Middle frontal gyrus (tissue), 1 donor: ENCODE data around the gene SLC9A7.

Source experiments
- DNase-seq: peaks from one replicate; pipeline ENCODE4 v3.0.0-alpha.2; 2015; ENCODE audit warnings: low spot score; ENCODE audit errors: extremely low spot score

Gene SLC9A7

DNA sequence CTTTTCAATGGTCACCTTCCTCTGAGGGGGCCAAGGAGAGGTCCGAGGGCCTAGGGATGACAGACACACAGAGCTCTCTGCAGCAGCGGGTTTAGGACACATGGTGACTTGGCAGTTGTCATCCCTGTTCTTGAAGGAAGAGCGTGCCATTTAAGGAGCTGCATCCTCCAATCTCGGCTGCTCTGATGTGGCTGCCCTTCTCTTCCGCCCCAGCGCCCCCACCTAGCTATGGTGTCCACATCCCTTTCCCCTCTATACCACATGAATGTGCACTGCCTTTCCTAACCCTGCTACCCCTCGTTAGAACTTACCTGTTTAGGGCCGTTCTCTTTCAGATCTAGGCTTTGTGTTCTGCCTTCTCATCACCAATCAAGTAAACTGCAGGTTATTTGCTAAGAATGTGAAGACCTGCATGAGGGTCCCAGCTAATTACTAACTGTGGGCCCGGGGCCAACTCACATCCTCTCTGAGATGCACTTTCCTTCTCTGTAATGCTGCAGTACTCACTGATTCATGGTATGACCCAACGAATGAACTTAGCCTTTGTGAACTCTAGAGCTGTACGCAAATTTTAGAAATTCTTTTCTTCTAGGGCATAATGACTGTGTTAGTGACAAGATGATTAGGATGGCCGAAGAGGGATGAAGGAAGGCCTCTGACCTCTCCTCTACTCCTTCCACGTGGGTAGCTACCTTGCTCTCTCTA, 147.1 kb downstream of the SLC9A7 start:
- no peak for DNase-seq

DNA sequence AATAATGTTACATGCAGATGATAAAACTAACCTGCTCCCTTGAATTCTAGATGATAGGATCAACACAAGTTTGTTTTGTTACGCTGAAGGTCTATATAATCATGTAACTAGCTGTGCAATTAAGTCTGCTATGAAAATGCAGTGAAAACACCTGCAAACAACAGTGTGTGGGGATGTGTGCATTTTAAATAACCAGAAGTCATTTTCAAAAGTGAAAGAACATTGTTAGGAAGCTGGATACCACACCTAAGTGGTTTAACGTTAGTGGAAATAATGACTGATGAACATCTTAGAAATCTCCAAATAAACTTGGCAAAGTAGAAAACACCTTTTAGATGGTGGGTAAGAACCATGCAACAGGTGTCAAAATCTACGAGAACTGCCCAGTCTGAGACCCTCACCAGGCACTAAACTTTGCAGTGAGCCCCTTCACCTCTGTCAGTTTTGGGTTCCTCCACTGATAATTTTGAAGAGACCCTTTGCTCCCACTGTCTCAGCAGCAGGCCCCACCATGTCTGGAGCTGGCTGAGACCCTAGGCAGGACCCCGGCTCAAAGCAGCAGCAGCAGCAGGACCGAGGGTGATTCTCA, 148.8 kb downstream of the SLC9A7 start:
- DNase-seq: no peak

DNA sequence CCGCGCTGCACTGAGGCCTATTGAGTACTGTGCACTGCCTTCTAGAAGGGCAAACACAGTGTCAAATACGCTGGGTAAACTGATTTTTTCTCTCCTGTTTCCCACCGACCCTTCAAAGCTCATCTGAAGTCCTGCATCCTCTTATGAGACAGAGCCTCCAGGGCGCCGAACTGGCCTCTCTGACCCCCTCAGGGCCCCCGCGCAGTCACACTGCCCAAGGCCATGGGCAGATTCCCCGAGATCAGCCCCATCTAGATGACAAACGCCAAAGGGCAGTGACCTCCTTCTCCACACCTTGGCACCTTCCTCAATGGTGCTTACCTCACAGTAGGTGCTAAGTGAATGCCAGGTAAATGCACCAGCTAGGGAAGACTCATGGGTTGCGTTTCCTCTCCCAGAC, 151.0 kb downstream of the SLC9A7 start:
- DNase-seq: no peak

DNA sequence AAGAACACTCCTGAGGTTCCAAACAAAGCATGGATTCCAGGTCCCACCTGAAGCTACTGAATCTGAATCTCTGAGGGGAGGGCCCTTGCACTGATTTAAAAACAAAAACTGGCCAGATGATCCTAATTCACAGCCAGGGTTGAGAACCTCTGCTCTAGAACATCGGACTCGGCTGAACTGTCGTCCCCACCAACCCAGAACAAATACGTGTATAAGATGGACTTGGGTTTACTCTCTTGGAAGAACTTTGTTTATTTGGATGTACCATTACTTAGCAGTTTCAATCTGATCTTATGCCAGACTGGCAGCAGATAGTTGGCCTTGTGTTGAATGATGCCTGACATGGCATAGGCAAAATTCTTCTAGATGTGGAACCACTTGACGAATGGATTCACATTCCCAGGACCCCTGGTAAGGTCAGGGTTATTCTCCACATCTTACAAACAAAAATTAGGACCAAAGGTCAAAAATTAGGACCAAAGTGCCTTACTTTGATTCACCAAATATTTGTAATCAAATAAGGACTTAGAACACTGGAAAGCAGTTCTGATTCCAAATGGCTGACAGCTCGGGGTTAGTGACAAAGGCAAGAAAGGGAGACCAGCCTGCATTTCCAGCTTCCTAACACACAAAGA, 156.3 kb downstream of the SLC9A7 start:
- DNase-seq: no peak

DNA sequence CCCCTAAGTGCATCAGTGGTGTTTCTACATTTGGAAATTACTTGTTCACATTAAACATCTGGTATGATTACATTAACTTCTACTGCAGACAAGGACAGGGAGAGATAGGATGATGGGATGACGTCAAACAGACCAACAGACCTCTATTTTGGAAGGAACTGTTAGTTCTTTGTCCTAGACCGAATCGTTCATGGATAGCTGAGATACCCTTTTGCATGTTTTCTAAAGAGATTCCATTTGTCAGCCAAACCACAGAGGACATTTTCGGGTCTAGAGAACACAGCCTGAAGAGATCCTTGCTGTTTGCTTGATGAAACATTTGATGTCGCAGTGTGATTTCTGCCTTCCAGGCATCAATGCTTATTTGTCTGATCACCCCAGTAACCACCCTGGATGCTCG, 157.6 kb downstream of the SLC9A7 start:
- no peak for DNase-seq

GRCh38 chrX:46599051-46599560, 159.8 kb downstream of the SLC9A7 start:
- DNase-seq: no peak

DNA sequence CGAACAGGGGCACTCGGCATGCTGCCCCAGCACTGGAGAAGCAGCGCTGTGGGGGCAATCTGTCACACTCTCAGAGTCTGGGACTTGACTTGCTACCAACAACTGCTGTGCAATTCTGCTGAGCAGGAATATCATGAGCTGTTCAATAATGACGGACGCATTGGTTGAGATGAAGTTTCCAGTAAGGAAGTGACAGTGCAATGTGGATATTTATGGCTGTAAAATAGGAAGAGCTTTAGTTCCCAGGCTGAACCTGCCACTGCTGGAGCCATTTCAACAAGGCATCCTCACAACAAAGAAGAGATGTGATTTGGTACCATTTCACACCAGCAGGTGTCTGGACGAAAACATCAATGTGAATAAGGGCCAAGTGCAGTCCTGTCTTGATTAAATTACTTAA, 161.1 kb downstream of the SLC9A7 start:
- DNase-seq: no peak

GRCh38 chrX:46597208-46597607, 161.7 kb downstream of the SLC9A7 start:
- DNase-seq: no peak

- no peak for DNase-seq
These were observed 163.8 kb downstream of the SLC9A7 start for GRCh38 chrX:46595084-46595483.

- no peak for DNase-seq
These were observed 168.8 kb downstream of the SLC9A7 start for GRCh38 chrX:46589977-46590723.

DNA sequence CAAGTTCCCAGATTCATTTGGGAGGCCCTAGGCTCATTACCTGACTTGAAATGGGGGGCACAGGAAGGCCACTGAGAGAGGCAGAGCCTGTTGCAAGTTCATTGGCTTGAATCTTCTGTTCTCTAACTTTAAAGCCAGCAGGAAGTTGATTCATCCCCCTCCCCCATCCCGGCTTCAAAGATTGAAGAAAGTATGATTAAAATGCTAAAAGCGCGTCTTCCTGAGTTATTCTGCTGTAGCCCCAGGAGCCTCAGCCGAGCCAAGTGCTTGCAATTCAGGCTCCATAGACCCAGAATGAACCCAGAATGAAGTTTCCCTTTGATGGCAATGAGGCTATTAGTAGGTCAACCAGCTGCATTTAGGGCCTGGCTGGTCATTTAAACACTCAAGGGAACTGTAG, 170.7 kb downstream of the SLC9A7 start:
- DNase-seq: no peak

- DNase-seq: no peak
These were observed 171.2 kb downstream of the SLC9A7 start for GRCh38 chrX:46587753-46588171.

- DNase-seq: no peak
These were observed 171.8 kb downstream of the SLC9A7 start for GRCh38 chrX:46587158-46587557.

DNA sequence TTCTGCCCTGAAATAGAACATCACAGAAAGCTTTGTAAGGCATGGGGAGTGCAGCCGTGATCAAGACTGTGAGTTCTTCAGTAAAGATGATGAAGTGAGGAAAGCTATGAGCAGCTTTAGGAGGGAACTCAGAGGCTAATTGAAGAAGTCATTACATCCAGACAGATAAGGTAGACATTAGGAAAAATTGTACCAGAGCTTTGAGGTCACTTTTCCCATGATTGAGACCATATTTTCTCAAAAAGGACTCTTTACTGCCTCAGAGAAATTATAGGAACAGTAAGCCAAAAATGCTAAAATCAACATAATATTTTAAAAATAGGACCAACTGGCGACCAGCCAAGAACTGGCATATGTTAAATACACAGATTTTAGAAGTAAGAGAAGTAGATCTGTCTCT, 174.2 kb downstream of the SLC9A7 start:
- DNase-seq: no peak

DNA sequence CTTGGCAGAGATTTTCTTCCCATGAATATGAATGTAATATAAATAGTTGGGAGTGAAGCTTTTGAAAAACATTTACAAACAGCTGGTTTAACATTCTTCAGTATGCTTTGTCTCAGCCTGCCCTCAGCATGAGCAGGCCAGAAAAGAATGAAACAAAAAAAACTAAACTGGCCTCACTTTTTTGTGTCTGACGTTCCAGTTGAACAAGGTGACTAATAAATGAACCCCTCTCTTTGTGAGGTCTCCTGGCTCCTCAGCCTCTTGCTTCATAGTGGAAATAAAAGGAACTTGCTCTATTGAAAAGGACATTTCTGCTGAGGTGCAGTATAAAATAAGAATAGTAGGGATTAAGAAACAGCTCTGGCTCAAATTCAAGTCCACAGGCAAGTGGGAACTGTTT, 176.0 kb downstream of the SLC9A7 start:
- DNase-seq: no peak

DNA sequence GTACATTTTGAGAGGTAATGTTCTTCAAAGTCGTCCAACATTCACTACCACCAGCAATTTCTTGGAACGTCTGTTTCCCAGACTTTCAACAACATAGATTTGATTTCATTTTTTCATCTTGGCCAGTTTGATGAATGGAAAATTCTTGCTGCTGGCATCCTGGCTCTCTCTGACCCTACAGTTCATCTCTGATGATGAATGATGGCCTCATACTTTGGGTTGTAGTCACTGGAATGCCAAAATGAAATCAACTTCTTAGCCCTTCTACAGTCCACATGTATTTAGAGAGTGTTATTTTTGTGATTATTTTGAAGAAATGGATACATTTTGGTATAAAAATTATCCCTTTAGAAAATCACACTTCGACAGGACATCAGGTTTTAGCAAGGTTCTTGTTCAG, 176.6 kb downstream of the SLC9A7 start:
- DNase-seq: no peak

GRCh38 chrX:46580613-46581012, 178.3 kb downstream of the SLC9A7 start:
- no peak for DNase-seq

DNA sequence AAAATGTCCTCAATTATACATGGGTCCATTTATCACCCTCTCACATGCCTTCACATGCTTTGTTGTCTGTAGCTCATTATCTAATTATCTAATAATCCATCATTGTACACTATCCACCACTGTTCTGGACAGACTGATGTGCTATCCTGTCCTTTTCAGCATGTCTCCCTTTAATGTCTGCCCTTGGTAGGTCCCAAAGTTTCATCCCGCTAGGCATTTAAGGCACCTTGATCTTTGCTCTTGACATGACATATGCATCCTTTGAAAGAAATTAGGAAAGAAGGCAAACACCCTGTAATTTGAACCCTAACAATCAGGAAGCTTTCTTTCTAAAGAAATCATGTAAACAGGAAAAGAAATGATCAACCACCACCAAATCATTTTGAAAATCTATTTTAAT, 179.7 kb downstream of the SLC9A7 start:
- DNase-seq: no peak

DNA sequence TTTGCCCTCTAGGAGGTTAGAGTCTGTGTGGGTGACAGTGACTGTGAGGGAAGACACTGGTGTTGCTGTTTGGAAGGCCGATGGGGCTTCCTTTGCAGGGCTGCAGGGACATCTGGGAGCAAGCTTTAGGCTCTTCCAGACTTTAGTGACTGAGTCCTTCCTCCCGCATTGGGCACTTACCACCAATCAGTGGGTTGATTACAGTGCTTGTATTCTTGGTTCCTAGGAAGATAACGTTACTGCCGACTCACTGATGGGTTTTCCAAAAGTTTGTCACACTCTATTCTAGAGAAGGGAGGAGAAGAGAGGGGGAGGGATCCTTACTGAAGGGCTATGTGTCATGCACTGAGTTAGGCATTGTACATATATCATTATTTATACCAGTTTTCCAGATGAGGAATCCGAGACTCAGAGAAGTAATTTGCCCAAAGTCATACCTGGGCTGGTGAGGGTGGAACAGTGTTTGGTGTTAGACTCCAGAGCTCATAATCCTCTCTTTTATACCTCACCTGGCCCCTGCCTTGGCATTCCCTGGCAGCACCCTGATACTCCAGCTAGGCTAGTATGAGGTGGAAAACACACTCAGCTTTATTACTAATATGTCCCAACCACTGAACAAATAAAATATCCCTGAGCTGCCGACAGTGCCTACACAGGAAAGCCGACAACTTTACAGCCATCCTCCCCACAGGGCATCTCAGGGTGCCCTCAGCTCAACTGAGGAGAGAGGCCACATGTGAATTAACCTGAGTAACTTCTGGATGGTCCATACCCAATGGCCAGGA, 181.5 kb downstream of the SLC9A7 start:
- no peak for DNase-seq

GRCh38 chrX:46576458-46576857, 182.5 kb downstream of the SLC9A7 start:
- DNase-seq: no peak

DNA sequence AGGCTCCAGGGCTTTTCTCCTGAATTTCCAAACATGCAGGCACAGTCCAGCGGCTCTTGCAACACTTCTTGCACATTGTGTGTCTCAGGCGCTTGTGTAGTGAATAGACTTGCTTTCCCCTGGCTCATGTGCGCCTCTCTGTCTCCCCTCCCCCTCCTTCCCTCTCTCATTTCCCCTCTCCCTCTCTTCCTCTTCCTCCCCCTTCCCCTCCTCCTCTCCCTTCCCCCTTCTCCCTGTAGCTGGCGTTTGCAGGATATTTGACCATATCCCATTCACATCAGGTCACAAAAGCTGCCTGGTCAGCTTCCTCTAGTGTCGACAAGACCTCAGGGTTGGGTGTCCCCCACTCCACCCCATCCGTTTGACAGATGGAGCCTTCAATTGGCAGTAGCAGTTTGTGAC, 182.9 kb downstream of the SLC9A7 start:
- no peak for DNase-seq
